ENCODE results near the gene KHK. TPM values are rescaled to one million over a fixed set of nuclear protein-coding genes. Genes with fewer than 3 reads are reported as not detected.
"Not testable (repeated sequence)": the region's sequence is repeated elsewhere in the genome, so short reads cannot be mapped to it uniquely, and the experiment has no call there.

The KHK gene
- polyA plus RNA-seq, 1 donor (not counting 4 experiments of a cell fraction or from before 2014, with no cell fraction given) = 0.21 TPM

- Histone ChIP-seq H3K4me3 (ENCODE audit: control insufficient read depth in 2 of 3, extremely low read depth in 1 of 3, insufficient read depth in 2 of 3, low read depth in 1 of 3, low read length in 3 of 3) (no peak overlapping the region), H3K9ac (ENCODE audit: control insufficient read depth, extremely low read depth, insufficient read depth, low read length) (no peak overlapping the region), H3K27me3 (ENCODE audit: control insufficient read depth, extremely low read depth, insufficient read depth, low read length) (peaks cover 3% of the 10 kb centered on the region), H3K4me2 (ENCODE audit: control insufficient read depth, extremely low read depth, insufficient read depth, low read depth, low read length) (no peak overlapping the region), H3K27ac (ENCODE audit: control insufficient read depth, insufficient read depth, low read length) (no peak overlapping the region), H3K4me1 (ENCODE audit: control insufficient read depth, extremely low read depth, insufficient read depth, low read length) (no peaks in the 10 kb centered on the region), H3K9me3 (ENCODE audit: control insufficient read depth, low read depth, low read length) (no peaks in the 10 kb centered on the region), H3K36me3 (ENCODE audit: control insufficient read depth in 2 of 2, extremely low read depth in 1 of 2, insufficient read depth in 2 of 2, low read length in 2 of 2) (no peaks in the 10 kb centered on the region), H2AFZ (ENCODE audit: control insufficient read depth, low read length) (no peak overlapping the region), H4K20me1 (ENCODE audit: control insufficient read depth, extremely low read depth, insufficient read depth, low read length) (no peaks in the 10 kb centered on the region), H3K79me2 (ENCODE audit: control insufficient read depth, insufficient read depth, low read length) (no peaks in the 10 kb centered on the region), H3K9me1 (ENCODE audit: control insufficient read depth, extremely low read depth, insufficient read depth, low read length) (no peaks in the 10 kb centered on the region)
- no peak for FAIRE-seq
- no peak for DNase-seq (ENCODE audit: low read depth, low spot score)
- dilution Hi-C loops (cut with MboI; ENCODE audit: extremely low pct_ligation_motif_present, low sequenced_read_pairs) = no loop called here
- TF ChIP-seq EZH2 (IDR thresholded peaks at IDR 0.05; ENCODE audit: low read length) (no peak), CTCF (optimal IDR thresholded peaks at IDR 0.05 in 1 of 3, IDR thresholded peaks at IDR 0.05 in 1 of 3, conservative IDR thresholded peaks at IDR 0.05 in 1 of 3; ENCODE audit: extremely low read depth in 1 of 3, insufficient read depth in 2 of 3, low read length in 3 of 3) (no peak)
Measured at GRCh38 chr2:27108221-27108620, 21.6 kb downstream of the KHK start.

- dilution Hi-C loops (cut with MboI; ENCODE audit: extremely low pct_ligation_motif_present, low sequenced_read_pairs) = no loop called here
- no peak for TF ChIP-seq EZH2 (IDR thresholded peaks at IDR 0.05; ENCODE audit: low read length)
- TF ChIP-seq CTCF (optimal IDR thresholded peaks at IDR 0.05 in 1 of 3, IDR thresholded peaks at IDR 0.05 in 1 of 3, conservative IDR thresholded peaks at IDR 0.05 in 1 of 3; ENCODE audit: extremely low read depth in 1 of 3, insufficient read depth in 2 of 3, low read length in 3 of 3) = no peak
- Histone ChIP-seq H3K9me3 (ENCODE audit: control insufficient read depth, low read depth, low read length) (no peaks in the 10 kb centered on the region), H3K9ac (ENCODE audit: control insufficient read depth, extremely low read depth, insufficient read depth, low read length) (no peak overlapping the region), H3K4me2 (ENCODE audit: control insufficient read depth, extremely low read depth, insufficient read depth, low read depth, low read length) (no peak overlapping the region), H3K79me2 (ENCODE audit: control insufficient read depth, insufficient read depth, low read length) (no peaks in the 10 kb centered on the region), H3K4me3 (ENCODE audit: control insufficient read depth in 2 of 3, extremely low read depth in 1 of 3, insufficient read depth in 2 of 3, low read depth in 1 of 3, low read length in 3 of 3) (no peak overlapping the region), H3K4me1 (ENCODE audit: control insufficient read depth, extremely low read depth, insufficient read depth, low read length) (no peaks in the 10 kb centered on the region), H2AFZ (ENCODE audit: control insufficient read depth, low read length) (no peak overlapping the region), H3K9me1 (ENCODE audit: control insufficient read depth, extremely low read depth, insufficient read depth, low read length) (no peaks in the 10 kb centered on the region), H3K27ac (ENCODE audit: control insufficient read depth, insufficient read depth, low read length) (no peak overlapping the region), H3K36me3 (ENCODE audit: control insufficient read depth in 2 of 2, extremely low read depth in 1 of 2, insufficient read depth in 2 of 2, low read length in 2 of 2) (no peaks in the 10 kb centered on the region), H3K27me3 (ENCODE audit: control insufficient read depth, extremely low read depth, insufficient read depth, low read length) (peaks cover under 1% of the 10 kb centered on the region), H4K20me1 (ENCODE audit: control insufficient read depth, extremely low read depth, insufficient read depth, low read length) (no peaks in the 10 kb centered on the region)
- DNase-seq (ENCODE audit: low read depth, low spot score) = no peak
- no peak for FAIRE-seq
Measured at GRCh38 chr2:27109083-27109482, 22.5 kb downstream of the KHK start.

- H3K9me3 ChIP-seq (ENCODE audit: control insufficient read depth, low read depth, low read length); FAIRE-seq; H3K9ac ChIP-seq (ENCODE audit: control insufficient read depth, extremely low read depth, insufficient read depth, low read length); dilution Hi-C loops (cut with MboI; ENCODE audit: extremely low pct_ligation_motif_present, low sequenced_read_pairs); H3K27me3 ChIP-seq (ENCODE audit: control insufficient read depth, extremely low read depth, insufficient read depth, low read length); H3K4me1 ChIP-seq (ENCODE audit: control insufficient read depth, extremely low read depth, insufficient read depth, low read length); DNase-seq (ENCODE audit: low read depth, low spot score); H3K4me3 ChIP-seq (ENCODE audit: control insufficient read depth in 2 of 3, extremely low read depth in 1 of 3, insufficient read depth in 2 of 3, low read depth in 1 of 3, low read length in 3 of 3); H3K4me2 ChIP-seq (ENCODE audit: control insufficient read depth, extremely low read depth, insufficient read depth, low read depth, low read length); H3K79me2 ChIP-seq (ENCODE audit: control insufficient read depth, insufficient read depth, low read length); H4K20me1 ChIP-seq (ENCODE audit: control insufficient read depth, extremely low read depth, insufficient read depth, low read length); H3K36me3 ChIP-seq (ENCODE audit: control insufficient read depth in 2 of 2, extremely low read depth in 1 of 2, insufficient read depth in 2 of 2, low read length in 2 of 2); H3K27ac ChIP-seq (ENCODE audit: control insufficient read depth, insufficient read depth, low read length); H2AFZ ChIP-seq (ENCODE audit: control insufficient read depth, low read length); H3K9me1 ChIP-seq (ENCODE audit: control insufficient read depth, extremely low read depth, insufficient read depth, low read length): not testable (repeated sequence)
Measured at GRCh38 chr2:27110603-27111352, 24.2 kb downstream of the KHK start.

Data from keratinocyte (primary cell).